DOHH2 (cell line): ENCODE data around the gene GUCA1A.

ENCODE experiments used
- H3F3A ChIP-seq: fragments of 200-600 bp; sonication (generic), shearing (Covaris generic); 2 replicates; pipeline ENCODE4 v1.6.0; 2016; ENCODE audit warnings: antibody characterized with exemption, mild to moderate bottlenecking; ENCODE audit not compliant: control insufficient read depth, insufficient read depth
- H3K27ac ChIP-seq: fragments of 200-600 bp; sonication (generic); 2 replicates; pipeline ENCODE4 v1.5.1; 2014; ENCODE audit warnings: low read depth, mild to moderate bottlenecking, low read length, moderate library complexity
- H3K27me3 ChIP-seq: fragments of 200-600 bp; sonication (generic); 2 replicates; pipeline ENCODE4 v1.6.1; 2014; ENCODE audit warnings: mild to moderate bottlenecking, low read length, mixed read lengths; ENCODE audit not compliant: control insufficient read depth
- H3K36me3 ChIP-seq: fragments of 200-600 bp; sonication (generic); 2 replicates; pipeline ENCODE4 v1.6.1; 2014; ENCODE audit warnings: mild to moderate bottlenecking, low read length, moderate library complexity, mixed read lengths; ENCODE audit not compliant: control insufficient read depth
- H3K4me1 ChIP-seq: fragments of 200-600 bp; sonication (generic); 2 replicates; pipeline ENCODE4 v1.6.1; 2014; ENCODE audit warnings: mild to moderate bottlenecking, low read length, mixed read lengths; ENCODE audit not compliant: control insufficient read depth
- H3K4me2 ChIP-seq: fragments of 200-600 bp; sonication (generic); 2 replicates; pipeline ENCODE4 v1.6.0; 2014; ENCODE audit warnings: mild to moderate bottlenecking, low read length, moderate library complexity
- H3K4me3 ChIP-seq: fragments of 200-600 bp; sonication (generic); 2 replicates; pipeline ENCODE4 v1.5.1; 2014; ENCODE audit warnings: mild to moderate bottlenecking, low read length, mixed read lengths
- H3K79me2 ChIP-seq: fragments of 200-600 bp; sonication (generic); 2 replicates; pipeline ENCODE4 v1.6.1; 2014; ENCODE audit warnings: mild to moderate bottlenecking, low read length, mixed read lengths; ENCODE audit not compliant: control insufficient read depth
- H3K9me2 ChIP-seq: fragments of 200-600 bp; sonication (generic); replicated peaks from 2 replicates; pipeline ENCODE4 v1.6.1; 2014; ENCODE audit warnings: mild to moderate bottlenecking, low read length, mixed read lengths; ENCODE audit not compliant: control insufficient read depth
- H3K9me3 ChIP-seq: fragments of 200-600 bp; sonication (generic); 2 replicates; pipeline ENCODE4 v1.6.1; 2014; ENCODE audit warnings: antibody characterized with exemption, low read length, mixed read lengths; ENCODE audit not compliant: control insufficient read depth, insufficient read depth
- H4K20me1 ChIP-seq: fragments of 200-600 bp; sonication (generic); 2 replicates; pipeline ENCODE4 v1.6.0; 2014; ENCODE audit warnings: low read depth, mild to moderate bottlenecking, antibody characterized with exemption, low read length, moderate library complexity; ENCODE audit not compliant: control insufficient read depth, insufficient read depth
- CTCF ChIP-seq: fragments of 200-600 bp; sonication (generic); IDR thresholded peaks from one replicate; pipeline ENCODE4 v1.5.1; 2014; ENCODE audit warnings: antibody characterized with exemption, mild to moderate bottlenecking, low read depth, low read length; ENCODE audit not compliant: poor library complexity, severe bottlenecking
- EZH2phosphoT487 ChIP-seq: fragments of 200-600 bp; sonication (generic); IDR thresholded peaks from 2 replicates; pipeline ENCODE4 v1.6.1; 2017; ENCODE audit warnings: borderline replicate concordance, mild to moderate bottlenecking, antibody characterized with exemption, low read length, moderate library complexity, mixed read lengths

GUCA1A gene

DNA sequence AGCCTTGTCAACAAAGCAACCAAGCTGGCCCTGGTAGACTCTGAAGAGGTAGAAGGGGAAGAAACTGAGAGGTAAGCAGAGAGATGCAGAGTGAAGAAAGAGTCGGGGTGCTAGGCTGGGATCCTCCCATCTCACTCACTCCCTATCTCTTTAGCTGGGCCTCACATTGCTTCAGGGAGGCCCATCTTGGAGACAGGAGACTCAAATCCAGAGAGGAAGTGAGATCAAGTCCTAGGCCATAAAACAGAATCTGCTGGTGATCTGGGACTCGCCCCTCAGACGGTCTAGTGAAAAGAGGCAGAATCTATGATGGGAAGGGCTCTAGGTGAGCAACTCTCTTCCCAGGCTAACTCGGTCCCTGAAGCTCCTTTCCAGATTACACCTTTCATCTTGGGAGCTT lies 22.3 kb downstream of the GUCA1A start:
- H4K20me1 ChIP-seq = no peaks in the 10 kb centered on the region
- peak overlapping the region; percentile 59 for H3K27ac ChIP-seq
- H3K4me2 ChIP-seq = peak overlapping the region; percentile 27
- H3K9me3 ChIP-seq = no peaks in the 10 kb centered on the region
- H3K36me3 ChIP-seq = peaks cover 9% of the 10 kb centered on the region; the same call in 1 of the 2 replicates
- H3K79me2 ChIP-seq = no peaks in the 10 kb centered on the region
- no peaks in the 10 kb centered on the region for H3K9me2 ChIP-seq
- no peak for TF ChIP-seq EZH2phosphoT487
- TF ChIP-seq CTCF = no peak
- H3K4me1 ChIP-seq = peaks cover 34% of the 10 kb centered on the region
- H3K27me3 ChIP-seq = no peaks in the 10 kb centered on the region
- peaks cover 8% of the 10 kb centered on the region for H3F3A ChIP-seq
- peak overlapping the region; percentile 25 for H3K4me3 ChIP-seq

DNA sequence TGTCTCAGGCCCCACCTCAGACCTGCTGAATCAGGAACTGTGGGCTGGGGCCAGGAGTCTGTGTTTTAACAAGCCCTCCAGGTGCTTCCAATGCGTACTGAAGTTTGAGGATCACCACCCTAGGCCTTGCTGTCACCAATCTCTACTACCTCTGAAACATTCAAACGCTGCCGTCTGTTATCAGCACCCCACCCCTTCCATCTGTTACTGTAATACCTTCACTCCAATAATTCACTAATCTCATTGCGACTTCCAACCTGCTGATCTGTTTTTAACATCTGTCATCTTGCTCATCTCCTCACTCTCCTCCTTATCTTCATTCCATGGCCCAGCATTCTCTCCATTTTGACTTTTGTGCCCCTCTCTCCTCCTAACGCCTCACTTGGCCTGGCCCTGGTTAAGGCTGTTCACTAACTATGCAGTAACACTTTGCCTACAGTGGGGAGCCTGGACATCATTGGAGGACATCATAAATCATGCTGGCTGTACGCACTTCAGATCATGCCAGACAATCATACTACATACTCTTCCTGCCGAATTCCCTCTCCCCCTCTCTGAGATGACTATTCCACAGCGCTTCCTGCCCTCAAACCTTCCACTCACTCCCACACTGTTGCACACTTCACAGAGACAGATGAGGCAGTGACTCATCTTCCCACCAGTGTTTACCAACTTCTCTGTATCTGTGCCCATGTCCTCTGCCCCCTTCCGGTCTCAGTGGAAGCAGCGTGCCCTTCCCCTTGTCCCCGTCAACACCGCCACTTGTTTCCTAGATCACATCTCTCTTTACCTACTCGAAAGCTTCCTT lies 24.6 kb downstream of the GUCA1A start:
- Histone ChIP-seq H3K79me2 (no peaks in the 10 kb centered on the region), H3K4me3 (no peak overlapping the region), H3K4me1 (peaks cover 35% of the 10 kb centered on the region), H3K9me3 (no peaks in the 10 kb centered on the region), H4K20me1 (no peaks in the 10 kb centered on the region), H3K36me3 (peaks cover 15% of the 10 kb centered on the region), H3K27ac (no peak overlapping the region), H3K9me2 (no peaks in the 10 kb centered on the region), H3F3A (peaks cover 8% of the 10 kb centered on the region), H3K27me3 (no peaks in the 10 kb centered on the region), H3K4me2 (no peak overlapping the region)
- TF ChIP-seq EZH2phosphoT487 (no peak), CTCF (no peak)

DNA sequence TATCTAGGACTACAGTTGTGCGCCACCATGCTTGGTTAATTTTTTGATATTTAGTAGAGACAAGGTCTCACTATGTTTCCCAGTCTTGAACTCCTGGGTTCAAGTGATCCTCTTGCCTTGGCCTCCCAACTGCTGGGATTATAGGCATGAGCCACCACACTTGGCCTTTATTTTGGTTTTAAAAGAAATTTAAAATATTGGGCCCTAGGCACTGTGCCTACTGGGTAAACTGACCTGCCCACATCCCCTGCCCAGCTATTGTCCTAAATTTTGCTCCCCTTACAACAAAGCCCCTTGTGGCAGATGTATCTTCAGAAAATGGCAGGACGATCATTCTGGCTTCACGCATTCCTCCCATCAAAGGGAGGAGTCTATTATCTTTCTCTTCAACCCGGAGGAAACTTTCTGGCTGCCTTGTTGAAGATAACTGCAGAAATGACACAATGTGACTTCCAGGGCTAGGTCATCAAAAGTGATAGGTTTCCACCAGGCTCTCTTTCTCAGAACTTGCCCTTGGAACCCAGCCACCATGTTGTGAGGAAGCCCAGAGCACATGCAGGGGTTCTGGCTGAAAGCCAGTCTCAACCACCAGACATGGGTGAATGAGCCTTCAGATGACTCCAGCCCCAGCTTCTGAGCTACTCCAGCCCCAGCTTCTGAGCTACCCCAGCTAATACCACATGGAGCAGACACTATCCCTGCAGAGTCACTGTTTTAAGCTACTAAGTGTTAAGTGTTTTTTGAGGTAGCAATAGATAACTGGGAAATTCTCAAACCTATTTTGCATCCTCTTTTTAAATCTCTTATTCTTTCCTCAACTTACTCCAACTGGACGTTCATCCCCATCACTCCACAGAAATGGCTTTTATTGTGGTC lies 26.2 kb downstream of the GUCA1A start:
- no peak overlapping the region for H3K27ac ChIP-seq
- no peaks in the 10 kb centered on the region for H3K9me3 ChIP-seq
- no peak overlapping the region for H3K4me3 ChIP-seq
- peaks cover 35% of the 10 kb centered on the region for H3K4me1 ChIP-seq
- no peaks in the 10 kb centered on the region for H3K79me2 ChIP-seq
- H3K4me2 ChIP-seq = no peak overlapping the region
- no peak for TF ChIP-seq EZH2phosphoT487
- no peak for TF ChIP-seq CTCF
- H3K36me3 ChIP-seq = peaks cover 19% of the 10 kb centered on the region
- H4K20me1 ChIP-seq = no peaks in the 10 kb centered on the region
- H3K27me3 ChIP-seq = no peaks in the 10 kb centered on the region
- H3F3A ChIP-seq = peaks cover 8% of the 10 kb centered on the region
- H3K9me2 ChIP-seq = no peaks in the 10 kb centered on the region
